NT2/D1 (cell line): ENCODE data around the gene RTEL1.

ENCODE experiments used
- SUZ12 ChIP-seq: IDR thresholded peaks from 2 replicates; pipeline ENCODE4 v1.6.1; 2011; ENCODE audit not compliant: insufficient read length, insufficient read depth; ENCODE audit errors: extremely low read depth
- ZNF274 ChIP-seq: IDR thresholded peaks from 2 replicates; pipeline ENCODE4 v1.6.1; 2011; ENCODE audit warnings: mild to moderate bottlenecking, low read depth, low read length

- no peak for TF ChIP-seq ZNF274
- TF ChIP-seq SUZ12 = no peak
Measured at GRCh38 chr20:63664143-63664851, 6.2 kb downstream of the RTEL1 start.
